Raji (cell line): ENCODE data around the gene ATP9B.

Experiments used
- POLR2A ChIP-seq: IDR thresholded peaks from 2 replicates; pipeline ENCODE4 v1.6.1; 2011; ENCODE audit warnings: low read depth, low read length, control low read depth; ENCODE audit not compliant: insufficient read depth

The ATP9B gene

DNA sequence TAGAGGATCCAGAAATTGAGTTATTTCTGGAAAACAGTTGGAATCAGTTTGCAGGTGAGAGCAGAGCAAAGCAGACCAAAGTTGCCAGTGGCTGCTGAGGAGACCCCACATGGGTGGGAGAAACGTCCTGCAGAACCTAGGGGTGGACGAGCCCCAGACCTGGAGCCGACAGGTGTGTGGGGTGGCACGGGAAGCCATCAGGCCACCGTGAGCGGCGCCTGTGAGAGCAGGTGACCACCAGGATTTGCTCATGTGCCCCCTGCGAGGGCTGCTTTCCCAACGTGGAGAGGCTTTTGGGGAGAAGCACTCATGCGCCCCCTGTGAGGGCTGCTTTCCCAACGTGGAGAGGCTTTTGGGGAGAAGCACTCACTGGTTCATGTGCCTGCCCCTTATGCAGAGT lies 209.7 kb downstream of the ATP9B start:
- no peak for TF ChIP-seq POLR2A

DNA sequence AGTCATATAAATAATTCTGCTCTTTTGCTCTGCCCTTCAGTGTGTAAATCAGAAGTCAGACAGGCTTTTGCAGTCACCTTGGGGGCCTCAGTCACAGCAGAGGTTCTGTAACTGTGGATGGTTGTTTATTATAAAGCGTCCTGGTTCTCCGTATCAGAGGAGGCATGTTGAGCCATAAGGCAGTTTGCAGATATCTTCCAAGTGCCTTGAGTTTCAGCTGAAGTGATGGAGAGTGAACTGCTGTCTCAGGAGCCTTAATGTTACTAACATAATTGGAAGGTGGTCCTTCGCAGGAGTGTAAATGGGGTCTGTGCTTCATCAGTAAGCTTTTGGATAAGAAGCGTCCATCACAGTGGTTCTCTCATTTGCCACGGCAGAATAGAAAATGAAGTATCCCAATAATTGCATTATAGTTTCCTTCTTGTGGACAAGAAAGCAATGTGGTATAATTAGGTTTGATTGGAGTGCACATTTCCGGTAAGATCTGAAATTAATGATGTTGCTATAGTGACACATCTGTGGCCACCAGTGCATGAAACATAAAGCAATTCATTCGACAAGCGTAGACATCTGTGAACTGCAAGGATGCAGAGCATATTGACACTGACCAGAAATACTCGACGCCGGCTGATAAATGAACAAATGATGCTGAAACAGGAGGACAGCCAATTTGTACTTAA lies 214.1 kb downstream of the ATP9B start:
- TF ChIP-seq POLR2A = no peak

DNA sequence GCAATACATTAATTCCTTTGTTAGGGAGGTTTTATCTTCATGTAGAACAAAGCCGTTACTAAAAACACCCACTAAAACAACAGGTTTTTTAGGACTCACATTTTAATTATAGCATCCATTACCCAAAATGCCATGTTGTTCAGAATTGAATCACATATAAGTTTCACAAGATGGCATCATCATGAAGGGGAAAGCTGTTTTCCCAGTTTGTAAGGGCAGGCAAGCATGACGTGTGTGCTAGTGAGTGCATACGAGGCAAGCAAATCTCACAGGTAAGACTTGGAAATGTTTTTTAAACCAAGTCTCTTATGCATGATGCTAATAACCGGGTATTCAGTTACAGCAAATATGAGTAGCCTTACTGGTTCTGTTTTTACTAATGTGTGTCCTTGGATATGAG lies 214.7 kb downstream of the ATP9B start:
- TF ChIP-seq POLR2A = no peak

DNA sequence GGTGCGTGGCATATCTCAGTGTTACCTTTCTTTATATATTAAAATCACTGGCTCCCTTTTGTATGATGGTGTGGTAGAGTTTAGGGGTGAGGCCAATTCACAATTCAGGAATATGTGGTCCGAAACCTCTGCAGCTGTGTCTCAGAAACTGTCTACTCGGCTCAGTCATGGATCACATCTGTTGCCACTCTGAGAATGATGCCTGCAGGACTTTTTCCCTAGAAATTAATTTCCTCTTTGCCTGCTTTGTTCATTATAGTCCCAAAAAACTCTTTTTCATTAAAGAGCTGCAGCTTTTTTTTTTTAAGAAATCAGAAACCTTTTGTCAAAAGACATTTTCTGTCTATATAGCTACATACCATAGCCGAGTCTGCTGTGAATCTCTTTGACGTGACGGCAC lies 221.7 kb downstream of the ATP9B start:
- no peak for TF ChIP-seq POLR2A

DNA sequence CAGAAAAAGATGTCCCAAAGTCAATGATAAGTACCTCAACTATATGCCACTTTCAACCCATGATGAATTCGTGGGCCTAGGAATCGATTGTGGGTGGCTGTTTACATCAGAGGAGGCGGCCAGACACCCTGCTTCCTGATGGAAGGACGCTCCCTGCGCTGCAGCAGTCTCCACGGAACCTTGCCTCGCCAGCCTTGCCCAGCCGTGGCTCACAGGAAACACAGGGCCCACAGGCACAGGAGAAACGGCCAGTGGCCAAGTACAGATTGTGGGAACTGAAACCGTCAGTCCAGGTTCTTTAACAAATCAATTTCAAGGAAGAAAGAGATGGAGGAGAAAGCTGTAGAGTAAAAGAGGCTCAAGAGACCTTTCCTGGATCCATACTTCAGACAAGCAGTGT lies 225.0 kb downstream of the ATP9B start:
- TF ChIP-seq POLR2A = no peak

DNA sequence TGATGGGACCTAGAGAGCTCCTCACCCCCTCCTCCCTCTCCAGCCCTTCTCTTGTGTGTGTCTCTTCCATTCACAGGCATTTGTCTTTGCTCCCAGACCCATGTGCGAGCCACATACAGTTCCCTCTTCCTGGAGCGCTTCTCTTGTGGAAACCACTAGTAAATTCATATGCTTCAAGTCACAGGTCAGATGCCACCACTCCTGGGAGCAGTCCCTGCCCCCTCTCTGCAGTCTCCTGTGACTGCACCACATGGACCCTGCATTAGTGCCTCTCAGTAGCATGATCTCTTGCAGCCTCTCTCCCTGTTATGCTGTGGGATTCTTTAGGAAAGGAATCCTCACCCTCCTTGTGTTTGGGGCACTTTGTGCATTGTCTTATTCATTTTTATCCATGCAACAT lies 230.1 kb downstream of the ATP9B start:
- no peak for TF ChIP-seq POLR2A

DNA sequence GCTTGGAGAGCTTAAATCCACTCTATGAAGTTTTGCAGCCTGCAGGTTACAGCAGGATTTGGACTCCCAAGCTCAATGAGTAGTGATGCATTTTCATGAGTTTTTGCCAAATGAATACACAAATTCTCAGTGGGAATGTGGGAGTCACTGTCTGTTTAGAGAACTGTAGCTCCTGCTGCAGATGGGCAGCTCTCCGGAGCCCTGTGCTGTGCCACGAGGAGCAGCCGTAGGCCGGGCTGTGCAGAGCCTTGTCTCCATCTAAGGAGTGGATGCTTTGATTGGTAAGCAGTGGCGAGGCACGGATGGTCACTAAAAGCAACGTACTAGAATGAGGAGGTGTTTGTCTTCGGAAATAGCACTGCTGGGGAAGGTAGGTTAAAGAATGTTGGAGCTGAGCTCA lies 230.5 kb downstream of the ATP9B start:
- no peak for TF ChIP-seq POLR2A

DNA sequence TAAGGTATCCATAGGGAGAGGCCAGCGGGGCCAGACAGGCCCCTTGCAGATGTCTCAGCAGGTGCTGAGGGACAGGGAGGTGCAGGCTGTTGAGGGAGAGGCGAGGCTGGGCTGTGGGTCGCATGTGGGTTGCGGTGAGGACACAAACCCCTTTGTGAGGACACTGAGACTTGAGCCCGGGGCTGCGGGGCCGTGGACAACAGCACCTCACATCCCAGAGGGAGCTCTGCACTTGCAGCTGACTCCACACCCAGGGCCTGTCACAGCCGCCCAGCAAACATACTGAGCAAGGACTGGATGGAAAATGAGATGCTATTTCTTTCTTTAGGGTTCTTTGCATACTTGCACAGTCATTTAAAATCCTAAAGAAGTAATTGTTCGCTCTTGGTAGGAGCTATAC lies 231.2 kb downstream of the ATP9B start:
- TF ChIP-seq POLR2A = no peak

DNA sequence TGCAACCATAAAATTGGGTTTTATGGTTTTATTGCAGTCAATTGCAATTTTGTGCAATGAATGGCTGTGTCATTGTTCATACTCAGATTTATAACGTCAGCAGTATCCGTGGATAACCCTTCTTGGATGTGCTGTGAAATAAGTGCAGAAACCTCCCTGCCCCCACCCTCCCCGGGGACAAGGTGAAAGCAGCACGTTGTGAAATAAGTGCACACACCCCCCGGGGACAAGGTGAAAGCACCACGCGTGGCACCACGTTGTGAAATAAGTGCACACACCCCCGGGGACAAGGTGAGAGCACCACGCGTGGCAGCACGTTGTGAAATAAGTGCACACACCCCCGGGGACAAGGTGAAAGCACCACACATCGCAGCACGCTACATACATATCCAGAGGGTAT lies 232.9 kb downstream of the ATP9B start:
- TF ChIP-seq POLR2A = no peak

DNA sequence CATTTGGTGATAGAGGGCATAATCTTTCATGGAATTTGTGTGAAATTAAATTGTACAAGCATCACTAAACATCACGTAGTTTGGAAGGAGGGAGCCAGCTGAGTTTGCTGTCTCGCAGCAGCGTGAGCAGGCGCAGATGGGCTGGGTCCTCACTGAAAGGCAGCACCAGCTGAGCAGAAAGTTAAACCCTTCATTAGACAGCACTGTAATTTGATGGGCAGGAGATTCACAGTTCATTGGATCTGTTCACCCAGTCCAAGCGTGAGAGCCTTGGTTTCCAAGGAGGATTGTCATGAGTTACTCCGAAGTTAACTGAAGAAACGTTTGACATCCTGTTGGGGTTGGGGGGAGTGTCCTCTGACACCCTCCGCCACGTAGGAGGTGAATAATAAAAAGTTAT lies 236.7 kb downstream of the ATP9B start:
- no peak for TF ChIP-seq POLR2A

DNA sequence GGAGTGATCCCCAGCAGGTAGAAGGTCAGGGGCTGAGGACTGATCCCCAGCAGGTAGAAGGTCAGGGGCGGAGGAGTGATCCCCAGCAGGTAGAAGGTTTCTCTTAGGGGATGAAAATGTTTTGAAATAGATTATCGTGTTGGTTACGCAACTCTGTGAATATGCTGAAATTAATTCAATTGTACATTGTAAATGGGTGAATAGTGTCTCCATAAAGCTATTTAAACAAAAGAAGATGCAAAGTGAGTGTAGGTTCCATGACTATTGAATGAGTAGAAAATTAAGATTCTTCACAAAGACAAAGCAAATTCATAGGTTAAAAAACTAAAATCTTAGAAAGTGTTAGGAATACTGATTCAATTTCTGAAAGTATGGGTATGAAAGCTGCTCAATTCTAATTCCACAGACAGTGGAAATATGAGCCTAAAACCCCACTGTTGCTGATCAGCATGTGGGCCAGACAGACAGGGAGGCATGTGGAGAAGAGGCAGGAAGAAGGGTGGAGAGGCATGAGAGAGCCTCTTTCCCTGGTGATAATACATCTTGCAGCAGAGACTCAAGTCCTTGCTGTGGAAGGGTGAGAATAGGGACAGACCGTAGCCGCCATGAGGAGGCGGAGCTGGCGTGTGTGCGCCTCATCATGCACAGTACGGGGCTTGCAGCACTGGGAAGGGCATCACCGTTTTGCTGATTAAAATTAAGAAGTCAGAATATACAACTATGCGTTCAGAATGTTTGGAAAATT lies 240.6 kb downstream of the ATP9B start:
- TF ChIP-seq POLR2A = no peak

DNA sequence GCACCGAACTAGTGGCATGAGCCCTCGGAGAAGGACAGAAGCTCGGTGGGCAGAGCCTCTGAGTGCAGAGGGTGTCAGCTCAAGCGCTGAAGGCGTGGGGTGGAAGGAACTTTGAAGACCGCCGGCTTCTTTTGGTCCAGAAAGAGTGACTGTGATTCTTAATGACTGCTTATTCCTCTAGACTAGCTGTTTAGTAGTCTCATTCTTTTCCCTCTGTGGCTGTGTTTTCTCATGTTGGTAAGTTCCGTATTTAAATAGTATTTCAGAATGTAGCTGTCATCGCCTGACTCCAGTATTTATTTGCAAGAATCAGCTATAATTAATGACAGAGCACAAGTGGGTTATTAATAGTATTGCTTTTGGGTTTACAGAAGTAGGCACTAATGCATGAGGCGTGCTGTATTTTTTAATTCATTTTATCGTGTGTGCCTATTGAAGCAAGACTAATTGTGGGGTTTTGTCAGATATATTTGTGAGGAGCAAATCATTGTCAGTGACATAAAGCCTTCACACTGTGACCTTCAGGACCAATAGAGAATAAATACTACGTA lies 245.7 kb downstream of the ATP9B start:
- no peak for TF ChIP-seq POLR2A

DNA sequence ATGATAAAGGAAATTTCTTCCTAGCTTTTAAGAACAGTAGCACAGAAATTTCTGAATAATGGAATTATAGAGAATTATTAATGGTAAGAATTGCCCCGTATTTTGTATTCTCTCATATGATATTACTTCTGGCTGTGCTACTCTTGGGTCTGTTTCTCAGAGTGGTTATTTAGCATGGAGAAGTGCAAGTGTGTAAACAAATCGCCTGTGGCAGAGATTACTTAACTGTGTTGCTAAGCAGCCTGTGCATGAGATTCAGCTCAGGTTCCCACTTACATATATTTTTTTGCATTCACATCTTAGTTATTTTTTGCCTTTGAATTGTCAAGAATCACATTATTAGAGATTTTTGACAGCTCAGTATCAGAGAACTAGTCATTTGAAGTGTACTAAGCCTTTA lies 246.4 kb downstream of the ATP9B start:
- no peak for TF ChIP-seq POLR2A

DNA sequence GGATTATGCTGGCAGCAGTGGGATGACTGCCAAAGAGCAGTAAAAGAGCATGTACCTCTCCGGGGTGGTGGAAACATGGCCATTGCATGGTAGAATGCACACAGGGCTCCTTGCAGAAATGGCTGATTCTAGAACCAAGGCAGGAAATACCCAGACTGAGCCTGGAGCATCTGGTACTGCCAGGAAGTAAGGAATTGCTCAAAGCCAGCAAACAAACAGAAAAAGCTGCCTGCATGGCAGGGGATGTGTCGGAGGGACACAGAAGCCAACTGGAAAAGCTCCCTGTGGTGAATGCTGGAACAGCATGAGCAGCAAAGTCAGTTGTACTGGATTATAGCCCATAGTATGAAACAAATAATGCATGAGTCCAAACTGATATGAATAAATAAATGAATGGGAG lies 248.5 kb downstream of the ATP9B start:
- TF ChIP-seq POLR2A = no peak

DNA sequence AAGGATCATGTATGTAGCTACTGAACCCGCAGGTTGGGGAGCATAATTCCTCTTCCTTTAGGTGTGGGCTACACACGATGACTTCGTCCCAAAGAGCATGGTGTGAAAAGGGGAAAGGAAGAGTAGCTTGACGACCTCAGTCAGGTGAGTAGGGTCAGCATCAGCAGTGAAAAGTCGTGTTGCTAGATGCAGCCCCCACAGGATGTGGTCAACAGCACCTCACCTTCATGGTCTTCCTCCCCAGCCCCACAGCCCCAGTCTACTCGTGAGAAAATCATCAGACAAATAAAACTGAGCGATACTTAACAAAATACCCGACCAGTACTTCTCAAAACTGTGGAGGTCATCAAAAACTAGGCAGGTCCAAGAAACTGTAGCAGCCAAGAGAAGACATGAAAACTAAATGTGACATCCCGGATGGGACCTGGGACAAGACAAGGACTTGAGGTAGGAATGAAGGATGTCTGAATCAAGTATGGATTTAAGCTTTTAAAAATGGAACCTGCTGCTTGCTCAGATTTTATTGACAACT lies 249.0 kb downstream of the ATP9B start:
- no peak for TF ChIP-seq POLR2A

DNA sequence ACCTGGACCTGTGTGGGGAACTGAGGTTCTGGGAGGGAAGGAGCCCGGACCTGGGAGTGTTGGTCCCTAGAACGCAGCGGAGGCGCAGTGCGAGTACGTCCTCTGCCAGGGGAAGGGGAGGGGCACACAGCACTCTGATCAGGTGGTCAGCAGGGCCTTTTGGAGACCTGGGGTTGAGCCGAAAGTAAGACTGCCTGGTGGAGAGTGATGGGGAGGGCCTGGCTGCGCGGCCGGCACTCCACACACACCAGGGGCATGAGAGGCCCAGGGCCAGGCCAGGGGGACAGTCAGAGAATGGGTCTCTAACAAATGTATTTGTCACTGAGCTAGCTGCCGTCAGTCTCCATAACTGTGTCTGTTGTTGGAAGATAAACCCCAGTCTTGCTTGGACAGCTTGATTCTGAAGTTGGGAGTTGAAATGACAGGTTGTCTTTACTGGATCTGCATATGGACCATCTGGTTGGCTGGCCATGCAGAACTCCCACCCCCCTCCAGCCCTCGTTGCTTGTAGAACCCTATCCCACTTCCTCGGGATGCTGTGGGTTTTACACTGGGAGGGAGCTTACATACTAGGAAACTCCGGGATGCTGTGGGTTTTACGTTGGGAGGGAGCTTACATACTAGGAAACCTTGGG lies 251.1 kb downstream of the ATP9B start:
- TF ChIP-seq POLR2A = no peak

DNA sequence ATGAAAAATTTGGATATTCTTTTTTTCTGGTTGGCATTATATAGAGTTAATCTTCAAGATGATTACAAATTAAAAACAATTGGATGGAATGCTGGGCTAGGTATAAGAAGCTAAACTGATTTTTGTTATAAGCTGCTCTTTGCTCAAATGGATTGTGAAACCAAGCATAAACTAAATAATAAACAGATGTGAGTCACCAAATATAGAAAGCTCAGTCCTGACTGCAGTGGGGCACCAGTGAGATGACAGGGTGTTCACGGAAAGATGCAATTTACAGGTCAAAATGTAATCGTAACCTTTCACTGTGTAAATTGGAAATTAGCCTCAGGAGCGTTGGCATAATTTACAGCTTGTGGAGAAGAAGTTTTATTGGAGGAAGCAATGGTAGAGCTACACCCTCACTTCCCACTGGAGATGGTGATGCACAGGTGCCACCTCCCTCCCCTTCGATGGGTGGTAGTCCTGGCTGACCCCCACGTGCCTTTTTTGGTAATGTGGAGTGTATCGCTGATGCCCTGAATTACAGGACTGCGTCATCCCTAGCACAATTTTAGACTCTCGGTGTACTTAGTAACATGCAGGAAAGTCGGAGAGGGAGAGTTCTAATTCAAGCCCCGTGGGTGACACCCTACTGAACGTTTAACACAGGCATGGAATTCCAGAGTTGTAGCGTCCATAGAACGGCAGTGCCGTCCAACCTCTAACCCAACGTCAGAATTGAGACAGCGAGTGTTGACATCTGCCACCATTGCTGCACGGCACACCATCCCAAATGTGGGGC lies 252.6 kb downstream of the ATP9B start:
- no peak for TF ChIP-seq POLR2A
